ENCODE results near the gene MOCS1. TPM values are rescaled to one million over a fixed set of nuclear protein-coding genes. Genes with fewer than 3 reads are reported as not detected.

The MOCS1 gene
- total and polyA plus RNA-seq, 3 donors from 2014 or later, result 11.8 to 17.9 (median 16.8) TPM

GRCh38 chr6:39904946-39905639 lies 29.2 kb downstream of the MOCS1 start:
- TF ChIP-seq CTCF (IDR thresholded peaks at IDR 0.05) (no peak), POLR2A (IDR thresholded peaks at IDR 0.05) (no peak)
- no peak overlapping the region for H3K4me3 ChIP-seq
- no peak overlapping the region for H3K27ac ChIP-seq
- 69 to 78% methylated on average over 4 of the region's 4 CpGs for WGBS, 2 donors
- H3K4me1 ChIP-seq, result no peaks in the 10 kb centered on the region
- no peak for DNase-seq
- intact Hi-C loops (cut with DNase I; ENCODE audit: low total_unique reads), result no loop called here
- no peaks in the 10 kb centered on the region for H3K36me3 ChIP-seq (ENCODE audit: low read depth, missing control alignments)
- H3K9me3 ChIP-seq, result no peaks in the 10 kb centered on the region
- H3K27me3 ChIP-seq, result no peaks in the 10 kb centered on the region

- no peaks in the 10 kb centered on the region for H3K27me3 ChIP-seq
- no peak overlapping the region for H3K4me3 ChIP-seq
- 97 to 98% methylated on average over 6 of the region's 6 CpGs for WGBS, 2 donors
- no peaks in the 10 kb centered on the region for H3K9me3 ChIP-seq
- no peaks in the 10 kb centered on the region for H3K4me1 ChIP-seq
- no peak overlapping the region for H3K27ac ChIP-seq
- intact Hi-C loops (cut with DNase I; ENCODE audit: low total_unique reads), result no loop called here
- DNase-seq, result no peak
- H3K36me3 ChIP-seq (ENCODE audit: low read depth, missing control alignments), result no peaks in the 10 kb centered on the region
- TF ChIP-seq POLR2A (IDR thresholded peaks at IDR 0.05) (no peak), CTCF (IDR thresholded peaks at IDR 0.05) (no peak)
Observed at GRCh38 chr6:39903656-39904055, 30.6 kb downstream of the MOCS1 start.

- no peaks in the 10 kb centered on the region for H3K36me3 ChIP-seq (ENCODE audit: low read depth, missing control alignments)
- no peaks in the 10 kb centered on the region for H3K27me3 ChIP-seq
- 89 to 91% methylated on average over 4 of the region's 4 CpGs for WGBS, 2 donors
- H3K4me1 ChIP-seq, result no peaks in the 10 kb centered on the region
- no peak overlapping the region for H3K27ac ChIP-seq
- DNase-seq, result no peak
- H3K4me3 ChIP-seq, result no peak overlapping the region
- intact Hi-C loops (cut with DNase I; ENCODE audit: low total_unique reads), result no loop called here
- H3K9me3 ChIP-seq, result no peaks in the 10 kb centered on the region
- TF ChIP-seq CTCF (IDR thresholded peaks at IDR 0.05) (no peak), POLR2A (IDR thresholded peaks at IDR 0.05) (no peak)
Observed at GRCh38 chr6:39902786-39903465, 31.3 kb downstream of the MOCS1 start.

- Histone ChIP-seq H3K27ac (no peak overlapping the region), H3K9me3 (no peaks in the 10 kb centered on the region), H3K4me3 (no peak overlapping the region), H3K4me1 (no peaks in the 10 kb centered on the region), H3K27me3 (no peaks in the 10 kb centered on the region), H3K36me3 (ENCODE audit: low read depth, missing control alignments) (no peaks in the 10 kb centered on the region)
- TF ChIP-seq POLR2A (IDR thresholded peaks at IDR 0.05), result no peak
- no peak for TF ChIP-seq CTCF (IDR thresholded peaks at IDR 0.05)
- intact Hi-C loops (cut with DNase I; ENCODE audit: low total_unique reads), result no loop called here
- 84 to 89% methylated on average over 2 of the region's 2 CpGs for WGBS, 2 donors
- DNase-seq, result no peak
Observed at GRCh38 chr6:39902136-39902535, 32.1 kb downstream of the MOCS1 start.
